ENCODE measurements around the gene FLAD1.

- TF ChIP-seq EP300 (IDR thresholded peaks at IDR 0.05): no peak
- no peak for TF ChIP-seq CTCF (IDR thresholded peaks at IDR 0.05)
Observed at GRCh38 chr1:155040358-155041093, 57.4 kb downstream of the FLAD1 start.

Data from tibial nerve (tissue), 4 donors.